Measurements from ENCODE around the gene AP4B1.

GRCh38 chr1:113899111-113899510, 5.5 kb downstream of the AP4B1 start:
- no peak for TF ChIP-seq ATF1 (CRISPR knock-in tag; IDR thresholded peaks at IDR 0.05)
- no peak for TF ChIP-seq SUZ12 (IDR thresholded peaks at IDR 0.05; ENCODE audit: low read depth, low read length)
- TF ChIP-seq CTCF (CRISPR knock-in tag; IDR thresholded peaks at IDR 0.05): no peak
- TF ChIP-seq TFDP1 (CRISPR knock-in tag; IDR thresholded peaks at IDR 0.05; ENCODE audit: borderline replicate concordance): no peak
- no peak for TF ChIP-seq ASH2L (IDR thresholded peaks at IDR 0.05; ENCODE audit: insufficient read length, low read depth, low read length)
- no peak for TF ChIP-seq ZNF552 (CRISPR knock-in tag; IDR thresholded peaks at IDR 0.05; ENCODE audit: borderline replicate concordance)

Measured in HepG2 (cell line).